Islet of Langerhans (tissue), 1 donor: ENCODE data around the gene FANCC.

Source experiments
- FAIRE-seq: peaks from one replicate; lab custom pipeline; 2011; peaks lifted over from hg19 to GRCh38; lab: Jason Lieb, UNC

FANCC gene

GRCh38 chr9:95065224-95065623, 252.3 kb downstream of the FANCC start:
- FAIRE-seq = no peak

DNA sequence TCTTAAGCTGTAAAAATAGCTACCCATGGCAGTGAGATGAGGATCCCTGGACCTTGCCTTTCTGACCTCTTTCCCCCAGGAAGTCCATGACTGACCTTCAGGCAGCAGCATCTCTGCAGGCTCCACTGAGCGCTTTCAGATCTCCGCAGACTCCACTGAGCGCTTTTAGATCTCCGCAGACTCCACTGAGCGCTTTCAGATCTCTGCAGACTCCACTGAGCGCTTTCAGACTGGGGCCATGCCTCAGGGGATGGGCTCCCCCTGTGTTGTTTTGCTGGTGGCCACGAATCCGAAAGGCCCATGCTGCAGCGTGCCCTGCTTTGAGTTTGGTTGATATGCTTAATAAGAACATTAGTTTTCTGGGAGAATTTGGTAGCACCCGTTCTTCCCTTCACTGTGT, 254.2 kb downstream of the FANCC start:
- FAIRE-seq = no peak

DNA sequence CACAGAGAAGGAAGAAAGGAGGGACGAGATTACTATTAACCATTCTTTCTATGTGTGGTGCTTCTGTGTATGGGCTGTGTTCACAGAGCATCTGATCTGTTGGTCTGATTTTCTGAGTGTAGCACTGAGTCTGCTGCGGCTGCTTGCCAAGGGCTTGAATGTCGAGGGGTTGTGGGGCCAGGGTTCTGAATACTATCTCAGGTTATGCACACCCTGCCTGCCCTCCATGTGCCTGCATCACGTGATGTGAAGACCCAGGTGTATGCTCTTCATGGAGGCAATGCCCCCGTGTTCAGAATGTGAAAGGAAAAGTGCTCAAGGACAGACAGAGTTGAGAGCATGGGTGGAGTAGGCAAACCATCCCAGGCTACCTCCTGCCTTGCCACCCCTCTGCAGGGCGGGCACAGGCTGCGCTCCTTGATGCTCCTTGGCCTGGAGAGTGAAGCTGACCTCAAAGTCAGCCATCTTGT, 254.9 kb downstream of the FANCC start:
- no peak for FAIRE-seq

GRCh38 chr9:95061916-95062595, 255.5 kb downstream of the FANCC start:
- FAIRE-seq = no peak

DNA sequence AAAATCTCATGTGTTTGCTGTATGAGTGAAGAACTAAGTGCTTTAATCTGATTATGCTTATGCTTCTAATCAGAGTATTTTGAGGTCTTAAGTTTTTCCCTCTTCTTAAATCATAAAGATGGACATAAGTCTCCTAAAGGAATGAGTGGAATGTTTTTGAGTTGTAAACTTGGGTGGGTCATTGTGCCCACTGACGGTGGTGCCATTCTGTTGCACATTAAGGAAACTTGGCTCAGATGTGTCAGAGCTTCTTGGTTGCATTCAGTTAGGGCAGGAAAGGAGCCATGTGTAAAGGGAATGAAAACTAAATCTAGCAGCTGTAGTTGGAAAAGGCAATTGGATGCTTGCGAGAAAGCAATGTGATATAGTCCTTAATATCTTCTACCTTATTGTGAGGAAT, 256.6 kb downstream of the FANCC start:
- no peak for FAIRE-seq

DNA sequence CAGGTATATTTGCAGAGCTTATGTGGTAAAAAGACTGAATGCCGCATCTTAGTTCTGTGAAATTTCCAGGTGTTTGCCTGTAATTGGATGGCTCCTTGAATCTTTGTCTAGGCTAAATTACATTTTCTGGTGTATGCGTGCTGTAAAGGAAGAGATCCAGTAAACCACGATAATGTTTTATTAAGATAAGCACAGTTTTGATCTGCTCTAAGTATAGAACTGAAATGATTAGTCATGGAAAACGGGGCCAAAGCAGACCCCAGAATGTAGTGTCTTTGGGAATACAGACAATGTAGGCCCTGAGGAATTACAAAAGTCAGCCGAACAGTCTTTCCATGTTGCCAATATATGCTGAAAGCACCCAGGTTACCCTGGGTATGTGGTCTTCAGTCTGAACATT, 257.3 kb downstream of the FANCC start:
- FAIRE-seq = no peak

DNA sequence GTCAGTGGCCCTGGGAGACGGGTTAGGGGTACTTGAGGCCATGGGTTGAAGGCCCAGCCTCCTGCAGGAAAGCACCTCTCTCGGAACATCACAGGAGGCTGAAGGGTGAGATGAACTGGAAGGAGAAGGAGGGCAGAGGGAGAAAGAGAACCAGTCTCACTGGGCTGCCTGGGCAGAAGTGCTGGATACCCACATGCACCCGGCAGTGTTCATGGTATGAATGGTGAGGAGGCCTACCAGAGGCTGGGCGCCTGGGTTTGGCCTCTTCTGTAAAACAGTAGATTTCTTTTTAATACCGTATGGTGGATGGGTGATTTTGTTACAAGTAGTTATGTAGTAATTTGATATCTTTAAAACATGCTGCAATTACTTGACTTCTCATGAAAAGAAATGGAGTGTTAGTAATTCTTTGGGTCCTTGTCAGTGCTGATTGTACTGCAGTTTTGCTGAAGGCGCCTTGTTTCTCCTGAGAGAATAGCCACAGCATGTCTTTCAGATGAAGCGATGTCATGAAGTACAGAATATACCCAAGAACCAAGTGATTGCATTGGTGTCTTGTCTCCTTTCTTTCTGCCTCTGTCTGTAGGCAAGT, 258.6 kb downstream of the FANCC start:
- FAIRE-seq = no peak

- no peak for FAIRE-seq
Observed at GRCh38 chr9:95058121-95058785, 259.3 kb downstream of the FANCC start.

DNA sequence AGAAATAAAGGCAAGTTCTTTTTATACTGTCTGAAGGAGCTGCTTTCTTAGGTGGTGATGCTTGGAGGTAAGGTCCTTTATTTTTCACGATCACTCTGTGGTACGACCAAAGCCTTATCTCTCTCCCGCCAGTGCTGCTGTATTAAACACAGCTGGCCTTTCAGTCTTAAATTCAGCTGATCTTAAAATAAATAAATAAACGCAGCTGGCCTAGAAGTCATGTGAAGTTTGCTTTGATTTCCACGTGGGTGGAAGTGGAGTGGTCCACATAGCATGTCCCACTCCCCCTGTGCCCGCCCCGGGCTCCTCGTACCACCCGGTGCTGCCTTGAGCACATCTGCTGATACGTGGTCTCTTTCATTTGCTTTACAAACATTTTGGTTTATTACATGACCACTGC, 260.4 kb downstream of the FANCC start:
- no peak for FAIRE-seq

- FAIRE-seq = peak; percentile 24
Observed at GRCh38 chr9:95055851-95056551, 261.5 kb downstream of the FANCC start.

DNA sequence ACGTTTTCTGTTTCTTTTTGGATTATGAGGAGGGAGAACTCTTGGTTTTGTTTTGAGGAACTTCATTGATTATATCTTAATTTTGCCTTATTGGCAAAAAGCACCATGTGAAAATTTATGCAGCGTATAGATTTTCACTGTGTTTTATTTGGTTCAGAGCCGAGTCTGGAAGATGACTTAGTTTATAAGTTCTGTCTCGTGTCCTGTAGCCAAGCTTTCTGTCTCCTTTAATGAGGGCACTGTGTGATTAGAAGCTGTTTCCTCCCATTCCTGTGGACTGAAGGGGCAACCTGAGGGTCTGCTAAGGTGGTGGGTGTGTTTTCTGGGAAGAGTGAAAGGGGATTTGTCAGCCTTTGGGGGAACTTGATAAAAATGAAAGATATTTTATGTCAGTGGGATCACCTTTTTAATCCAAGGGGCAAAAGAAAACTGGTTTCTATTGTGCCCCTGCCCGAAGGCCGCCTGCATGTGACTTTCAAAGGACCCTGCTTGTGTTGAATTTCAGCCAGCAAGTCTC, 262.1 kb downstream of the FANCC start:
- FAIRE-seq = no peak

- peak; percentile 9 for FAIRE-seq
Observed at GRCh38 chr9:95053611-95054570, 263.6 kb downstream of the FANCC start.

GRCh38 chr9:95049761-95050160, 267.7 kb downstream of the FANCC start:
- FAIRE-seq = no peak
